K562 (cell line): Measurements from ENCODE around the gene ACAA2. TPM values are rescaled to one million over a fixed set of nuclear protein-coding genes. Genes with fewer than 3 reads are reported as not detected.

ENCODE experiments used
- ATAC-seq: fragments of 200-7000 bp; cut with Tn5 transposase; 3 replicates; pipeline ENCODE4 v1.9.1; 2020; ENCODE audit warnings: moderate library complexity
- BruUV-seq: library from RNA; stranded (reverse); fragments of 400-500 nt; replicated peaks from 2 replicates; lab custom pipeline; 2021; lab: Mats Ljungman, UMichigan
- CTCF ChIA-PET: fragments of 300-600 bp; formaldehyde crosslinking; extraction: SDS; loops from one replicate; lab custom pipeline; 2021; ENCODE audit warnings: low intra/inter-chr PET ratio; lab: Yijun Ruan, JAX
- POLR2A ChIA-PET: fragments of 300-600, 350-650 bp; sonication (Branson Sonifier 250); formaldehyde crosslinking; extraction: SDS; loops from one replicate; lab custom pipeline; 2021; ENCODE audit warnings: antibody characterized with exemption, inconsistent platforms; lab: Yijun Ruan, JAX
- DNase-seq, 4 experiments: peaks; one replicate each; pipeline versions ENCODE4 v3.0.0 to v3.0.0-alpha.2; 2011 to 2018; ENCODE audit warnings: low spot score in 3 of 4, mixed read lengths in 3 of 4; ENCODE audit errors: extremely low read depth in 1 of 4
- FAIRE-seq: peaks from 2 replicates; lab custom pipeline; 2011; peaks lifted over from hg19 to GRCh38; lab: Jason Lieb, UNC
- H2AFZ ChIP-seq: 2 replicates; pipeline ENCODE4 v1.6.0; 2011; ENCODE audit warnings: low read depth, low read length, control low read depth, inconsistent platforms
- H3K27ac ChIP-seq: fragments of 200-600 bp; 3 replicates; pipeline ENCODE4 v1.8.0; 2011; ENCODE audit warnings: low read depth, mild to moderate bottlenecking, control low read depth, inconsistent platforms, low read length, moderate library complexity, mixed read lengths; ENCODE audit errors: extremely low read depth
- H3K27me3 ChIP-seq, 2 experiments: fragments of 300-600 bp in 1 of 2; 2 replicates in 1 of 2; 3 replicates in 1 of 2; pipeline versions ENCODE4 v1.6.0 to v1.8.0; 2011; ENCODE audit warnings: inconsistent platforms in 2 of 2, low read length in 2 of 2, mild to moderate bottlenecking in 1 of 2, mixed read lengths in 1 of 2, moderate library complexity in 1 of 2; ENCODE audit not compliant: control insufficient read depth in 2 of 2, insufficient read depth in 2 of 2
- H3K36me3 ChIP-seq: fragments of 300-600 bp; 3 replicates; pipeline ENCODE4 v1.8.0; 2011; ENCODE audit warnings: mild to moderate bottlenecking, low read length, inconsistent platforms; ENCODE audit not compliant: control insufficient read depth, insufficient read depth
- H3K4me1 ChIP-seq, 2 experiments: fragments of 200-600 bp in 1 of 2; replicated peaks in 1 of 2; 2 replicates in 1 of 2; 3 replicates in 1 of 2; pipeline versions ENCODE4 v1.5.1 to v1.8.0; 2011; ENCODE audit warnings: inconsistent platforms in 2 of 2, low read length in 2 of 2, mild to moderate bottlenecking in 1 of 2, mixed read lengths in 1 of 2, moderate library complexity in 1 of 2; ENCODE audit not compliant: control insufficient read depth in 2 of 2, insufficient read depth in 2 of 2
- H3K4me2 ChIP-seq: 2 replicates; pipeline ENCODE4 v1.6.1; 2011; ENCODE audit warnings: low read length, control low read depth, inconsistent platforms, mixed read lengths; ENCODE audit not compliant: insufficient read depth
- H3K4me3 ChIP-seq: fragments of 200-600 bp; sonication (generic), shearing (Covaris generic); 2 replicates; pipeline ENCODE4 v1.5.1; 2016; ENCODE audit warnings: control low read depth, inconsistent platforms
- H3K79me2 ChIP-seq: fragments of 200-600 bp; 3 replicates; pipeline ENCODE4 v1.8.0; 2011; ENCODE audit warnings: low read length, inconsistent platforms; ENCODE audit not compliant: control insufficient read depth, insufficient read depth
- H3K9ac ChIP-seq, 2 experiments: 2 replicates each; pipeline versions ENCODE4 v1.6.0 to v1.6.1; 2011; ENCODE audit warnings: low read depth in 2 of 2, low read length in 2 of 2, control low read depth in 1 of 2, inconsistent platforms in 1 of 2, mild to moderate bottlenecking in 1 of 2, mixed read lengths in 1 of 2; ENCODE audit not compliant: insufficient read depth in 1 of 2
- H3K9me1 ChIP-seq: one replicate; pipeline ENCODE4 v1.6.0; 2011; ENCODE audit warnings: inconsistent platforms, mild to moderate bottlenecking, low read length, moderate library complexity; ENCODE audit not compliant: control insufficient read depth, insufficient read depth
- H3K9me3 ChIP-seq: replicated peaks from 2 replicates; pipeline ENCODE4 v1.5.1; 2011; ENCODE audit warnings: low read depth, low read length, inconsistent platforms; ENCODE audit not compliant: control insufficient read depth, insufficient read depth
- H4K20me1 ChIP-seq: replicated peaks from 2 replicates; pipeline ENCODE4 v1.6.1; 2011; ENCODE audit warnings: low read length, inconsistent platforms, mixed read lengths; ENCODE audit not compliant: control insufficient read depth, insufficient read depth
- CXXC5 ChIP-seq: fragments of 250-450 bp; sonication (Bioruptor Pico); IDR thresholded peaks from 2 replicates; pipeline ENCODE4 v1.8.0; 2022; ENCODE audit warnings: inconsistent platforms, mild to moderate bottlenecking, moderate library complexity
- DIDO1 ChIP-seq: fragments of 450-650 bp; IDR thresholded peaks from 2 replicates; pipeline ENCODE4 v1.6.1; 2016; ENCODE audit warnings: low read depth, missing biosample characterization, missing genetic modification characterization
- FOXJ2 ChIP-seq: fragments of 200-800 bp; sonication (Bioruptor generic); IDR thresholded peaks from 2 replicates; pipeline ENCODE4 v1.6.1; 2016; ENCODE audit warnings: missing genetic modification characterization, missing compliant biosample characterization
- JUNB ChIP-seq: fragments of 450-650 bp; formaldehyde crosslinking; conservative IDR thresholded peaks from 2 replicates; pipeline ENCODE4 v1.4.0; 2020; ENCODE audit warnings: mild to moderate bottlenecking
- NUFIP1 ChIP-seq: fragments of 450-650 bp; IDR thresholded peaks from 2 replicates; pipeline ENCODE4 v1.6.1; 2018; ENCODE audit not compliant: partially characterized antibody
- PHF21A ChIP-seq: fragments of 450-650 bp; IDR thresholded peaks from 2 replicates; pipeline ENCODE4 v1.6.1; 2017; ENCODE audit warnings: low read depth, borderline replicate concordance
- POU5F1 ChIP-seq: fragments of 150-350 bp; IDR thresholded peaks from 2 replicates; pipeline ENCODE4 v1.6.1; 2014; ENCODE audit warnings: borderline replicate concordance, low read length, low read depth, mild to moderate bottlenecking; ENCODE audit not compliant: partially characterized antibody
- PYGO2 ChIP-seq: fragments of 450-650 bp; IDR thresholded peaks from 2 replicates; pipeline ENCODE4 v1.6.1; 2016; ENCODE audit warnings: mild to moderate bottlenecking, missing genetic modification characterization, moderate library complexity, missing compliant biosample characterization
- RAD51 ChIP-seq: fragments of 450-650 bp; IDR thresholded peaks from 2 replicates; pipeline ENCODE4 v1.7.1; 2016; ENCODE audit warnings: low read depth, mild to moderate bottlenecking, borderline replicate concordance
- SMAD2 ChIP-seq: fragments of 150-350 bp; IDR thresholded peaks from 2 replicates; pipeline ENCODE4 v1.6.1; 2014; ENCODE audit warnings: low read depth, mild to moderate bottlenecking, low read length
- SMAD3 ChIP-seq: fragments of 450-650 bp; formaldehyde crosslinking; conservative IDR thresholded peaks from 2 replicates; pipeline ENCODE4 v1.4.0; 2020; ENCODE audit warnings: mild to moderate bottlenecking
- TFAM ChIP-seq: fragments of 250-450 bp; sonication (Bioruptor Pico); conservative IDR thresholded peaks from 2 replicates; pipeline ENCODE4 v1.5.0; 2021; ENCODE audit warnings: mild to moderate bottlenecking, moderate library complexity
- XRCC4 ChIP-seq: IDR thresholded peaks from one replicate; pipeline ENCODE4 v1.6.1; 2011; ENCODE audit not compliant: insufficient read depth, insufficient read length; ENCODE audit errors: extremely low read depth
- ZBTB17 ChIP-seq: fragments of 450-650 bp; formaldehyde crosslinking; IDR thresholded peaks from 2 replicates; pipeline ENCODE4 v1.4.0; 2020; ENCODE audit warnings: mild to moderate bottlenecking
- ZNF699 ChIP-seq: fragments of 250-450 bp; sonication (Bioruptor Pico); IDR thresholded peaks from 2 replicates; pipeline ENCODE4 v1.8.0; 2021; ENCODE audit warnings: mild to moderate bottlenecking, moderate library complexity; ENCODE audit not compliant: insufficient replicate concordance
- WGBS: fragments of 100-300 bp; shearing (Covaris generic); methylation state at CpG from one replicate; pipeline ENCODE4 v1.1.6; 2016; ENCODE audit warnings: low coverage, mixed read lengths; ENCODE audit not compliant: insufficient coverage; ENCODE audit errors: missing lambda C conversion rate; 5-methylcytosine and 5-hydroxymethylcytosine counted together
- in situ Hi-C: fragments of 300-500 bp; cut with MboI; formaldehyde crosslinking; loops from 4 replicates; pipeline ENCODE4 v1.15.0; 2018; ENCODE audit warnings: inconsistent platforms, mixed read lengths
- intact Hi-C: fragments of 100-400 bp; cut with micrococcal nuclease; formaldehyde crosslinking; loops from 2 replicates; pipeline ENCODE4 v1.14.2; 2022
- polyA plus RNA-seq, 8 experiments: library from polyadenylated mRNA; depleted of rRNA in 4 of 8; stranded (reverse) in 5 of 8; unstranded in 3 of 8; fragments of >200 nt; fragmentation: Nextera tagmentation in 2 of 8; fragmentation: Illumina TruSeq in 1 of 8; extraction: Ambion mirVana in 2 of 8; extraction: Trizol in 1 of 8; gene quantifications; 2 replicates each; pipeline versions ENCODE4 v1.2.1 to v1.2.3, GENCODE V29; 2011 to 2014; ENCODE audit warnings: inconsistent platforms in 1 of 8, missing spikeins in 1 of 8
- total RNA-seq, 7 experiments: library from RNA; depleted of rRNA in 6 of 7; stranded (reverse); fragments of >200 nt in 6 of 7; fragmentation: Illumina TruSeq in 2 of 7; extraction: Trizol in 2 of 7; gene quantifications; 2 replicates each; pipeline versions ENCODE4 v1.2.1 to v1.2.3, GENCODE V29; 2011 to 2021; ENCODE audit warnings: low replicate concordance in 1 of 7
- TF ChIP-seq, protein P1 (sequence below): fragments of 450-650 bp; IDR thresholded peaks from 2 replicates; pipeline ENCODE4 v1.6.1; 2016; ENCODE audit warnings: antibody characterized with exemption

Gene ACAA2
- total and polyA plus RNA-seq, 9 of the 15 experiments (the other 6 are each of a cell fraction or from before 2014, with no cell fraction given) = 13.2 to 31.5 (median 21.7) TPM

GRCh38 chr18:49833814-49834213 lies 20.5 kb upstream of the ACAA2 start (continued):
- TF ChIP-seq RAD51 = no peak
- TF ChIP-seq TFAM (CRISPR knock-in tag) = no peak
- TF ChIP-seq JUNB (CRISPR knock-in tag) = no peak

DNA sequence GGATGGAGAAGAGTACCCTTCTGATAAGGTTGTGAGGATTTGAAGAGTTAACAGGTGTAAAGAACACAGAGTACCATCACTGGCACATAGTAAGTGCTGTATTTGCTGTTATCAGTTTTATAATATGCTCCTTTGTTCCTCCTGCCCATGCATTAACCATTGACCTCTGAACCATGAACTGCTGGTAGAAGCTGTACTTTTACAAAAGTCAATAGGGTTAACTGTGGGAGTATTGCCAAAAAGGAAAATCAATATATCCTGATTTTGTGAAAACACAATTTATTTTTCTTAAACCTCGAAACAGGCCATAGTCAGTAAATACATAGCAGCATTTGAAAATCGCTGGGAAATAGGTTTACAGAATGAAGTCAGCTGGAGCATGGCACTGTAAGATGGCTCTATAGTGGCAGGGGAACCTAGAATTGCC lies 18.9 kb upstream of the ACAA2 start:
- DNase-seq = no peak
- BruUV-seq = no TSS peak
- Histone ChIP-seq H3K9ac (no peak overlapping the region), H3K27me3 (no peaks in the 10 kb centered on the region), H3K9me1 (no peaks in the 10 kb centered on the region), H4K20me1 (no peaks in the 10 kb centered on the region), H3K4me1 (no peaks in the 10 kb centered on the region), H3K27ac (no peak overlapping the region), H3K4me2 (no peak overlapping the region), H3K9me3 (no peaks in the 10 kb centered on the region; the same call in 1 of the 2 replicates), H3K36me3 (no peaks in the 10 kb centered on the region), H3K79me2 (no peaks in the 10 kb centered on the region), H2AFZ (no peak overlapping the region), H3K4me3 (no peak overlapping the region)
- no peak for ATAC-seq
- ChIA-PET POLR2A (no interaction called here), CTCF (no interaction called here)
- no peak for FAIRE-seq
- intact Hi-C loops = no loop called here
- TF ChIP-seq SMAD3 (CRISPR knock-in tag) (no peak), ZNF699 (CRISPR knock-in tag) (no peak), DIDO1 (tag) (no peak), POU5F1 (no peak), XRCC4 (no peak), NUFIP1 (no peak), FOXJ2 (tag) (no peak), SMAD2 (no peak), CXXC5 (no peak), PYGO2 (no peak), PHF21A (no peak), ZBTB17 (CRISPR knock-in tag) (no peak)
- TF ChIP-seq, protein P1, sequence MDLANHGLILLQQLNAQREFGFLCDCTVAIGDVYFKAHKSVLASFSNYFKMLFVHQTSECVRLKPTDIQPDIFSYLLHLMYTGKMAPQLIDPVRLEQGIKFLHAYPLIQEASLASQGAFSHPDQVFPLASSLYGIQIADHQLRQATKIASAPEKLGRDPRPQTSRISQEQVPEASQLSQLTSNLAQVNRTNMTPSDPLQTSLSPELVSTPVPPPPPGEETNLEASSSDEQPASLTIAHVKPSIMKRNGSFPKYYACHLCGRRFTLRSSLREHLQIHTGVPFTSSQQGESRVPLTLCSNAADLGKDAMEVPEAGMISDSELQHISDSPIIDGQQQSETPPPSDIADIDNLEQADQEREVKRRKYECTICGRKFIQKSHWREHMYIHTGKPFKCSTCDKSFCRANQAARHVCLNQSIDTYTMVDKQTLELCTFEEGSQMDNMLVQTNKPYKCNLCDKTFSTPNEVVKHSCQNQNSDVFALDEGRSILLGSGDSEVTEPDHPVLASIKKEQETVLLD = no peak
- in situ Hi-C loops = no loop called here
- 8% methylated on average over 2 of the region's 2 CpGs for WGBS
